SK-N-SH (cell line): ENCODE data around the gene MYMK. TPM values are rescaled to one million over a fixed set of nuclear protein-coding genes. Genes with fewer than 3 reads are reported as not detected.

ENCODE experiments used
- CTCF ChIA-PET: fragments of 300-600, 350-600 bp; formaldehyde crosslinking; extraction: SDS; loops from one replicate; lab custom pipeline; 2021; lab: Yijun Ruan, JAX
- POLR2A ChIA-PET: fragments of 350-600 bp; sonication (Branson Sonifier 250); formaldehyde crosslinking; extraction: SDS; loops from one replicate; lab custom pipeline; 2020; ENCODE audit warnings: antibody characterized with exemption, inconsistent platforms; lab: Yijun Ruan, JAX
- DNase-seq: peaks from one replicate; pipeline ENCODE4 v3.0.0; 2012
- H2AFZ ChIP-seq: fragments of 200-600 bp; sonication (generic); 2 replicates; pipeline ENCODE4 v1.8.1; 2016; ENCODE audit warnings: antibody characterized with exemption, mild to moderate bottlenecking, low read depth
- H3F3A ChIP-seq: fragments of 200-600 bp; sonication (generic); replicated peaks from 2 replicates; pipeline ENCODE3; 2016; ENCODE audit warnings: antibody characterized with exemption, mild to moderate bottlenecking; ENCODE audit not compliant: insufficient read depth
- H3K27ac ChIP-seq, 2 experiments: fragments of 200-500 bp in 1 of 2; fragments of 200-600 bp in 1 of 2; sonication (Bioruptor generic) in 1 of 2; sonication (generic), shearing (Covaris generic) in 1 of 2; 2 replicates each; pipeline versions ENCODE4 v1.5.1 to v1.6.1; 2014 to 2016; ENCODE audit warnings: low read depth in 2 of 2, inconsistent platforms in 1 of 2, low read length in 1 of 2, mild to moderate bottlenecking in 1 of 2, mixed read lengths in 1 of 2
- H3K27me3 ChIP-seq: fragments of 200-600 bp; sonication (generic), shearing (Covaris generic); 2 replicates; pipeline ENCODE4 v1.6.1; 2016; ENCODE audit warnings: mixed run types; ENCODE audit not compliant: insufficient read depth
- H3K36me3 ChIP-seq, 2 experiments: fragments of 200-500 bp in 1 of 2; fragments of 200-600 bp in 1 of 2; sonication (Bioruptor generic) in 1 of 2; sonication (generic) in 1 of 2; replicated peaks in 1 of 2; 2 replicates each; pipeline versions ENCODE3 to v1.5.1; 2014 to 2016; ENCODE audit warnings: low read length in 1 of 2, mild to moderate bottlenecking in 1 of 2; ENCODE audit not compliant: insufficient read depth in 2 of 2, control insufficient read depth in 1 of 2
- H3K4me1 ChIP-seq, 2 experiments: fragments of 200-500 bp in 1 of 2; fragments of 200-600 bp in 1 of 2; sonication (Bioruptor generic) in 1 of 2; sonication (generic), shearing (Covaris generic) in 1 of 2; 2 replicates each; pipeline versions ENCODE4 v1.5.1 to v1.6.1; 2014 to 2016; ENCODE audit warnings: low read depth in 1 of 2, low read length in 1 of 2, mixed run types in 1 of 2; ENCODE audit not compliant: insufficient read depth in 2 of 2, control insufficient read depth in 1 of 2
- H3K4me2 ChIP-seq: fragments of 200-600 bp; sonication (generic), shearing (Covaris generic); 2 replicates; pipeline ENCODE4 v1.6.1; 2017; ENCODE audit warnings: mixed run types
- H3K4me3 ChIP-seq, 2 experiments: fragments of 200-500 bp in 1 of 2; fragments of 200-600 bp in 1 of 2; sonication (Bioruptor generic) in 1 of 2; sonication (generic), shearing (Covaris generic) in 1 of 2; 2 replicates each; pipeline versions ENCODE4 v1.5.1 to v1.8.1; 2014 to 2016; ENCODE audit warnings: low read depth in 2 of 2, inconsistent platforms in 1 of 2, low read length in 1 of 2, mild to moderate bottlenecking in 1 of 2, mixed read lengths in 1 of 2, moderate library complexity in 1 of 2
- H3K79me2 ChIP-seq: fragments of 200-600 bp; sonication (generic); 2 replicates; pipeline ENCODE4 v1.8.1; 2017; ENCODE audit warnings: mild to moderate bottlenecking; ENCODE audit not compliant: insufficient read depth
- H3K9ac ChIP-seq: fragments of 200-600 bp; sonication (generic); 2 replicates; pipeline ENCODE4 v1.6.1; 2017; ENCODE audit warnings: mixed run types
- H3K9me2 ChIP-seq: fragments of 200-600 bp; sonication (generic); 2 replicates; pipeline ENCODE4 v1.6.1; 2017; ENCODE audit warnings: mixed run types
- H3K9me3 ChIP-seq: fragments of 200-600 bp; sonication (generic); 2 replicates; pipeline ENCODE4 v1.6.1; 2017; ENCODE audit warnings: mixed run types, mild to moderate bottlenecking, moderate library complexity
- H4K20me1 ChIP-seq: fragments of 200-600 bp; sonication (generic); 2 replicates; pipeline ENCODE4 v1.6.1; 2017; ENCODE audit warnings: mild to moderate bottlenecking, mixed run types; ENCODE audit not compliant: insufficient read depth
- CHD2 ChIP-seq: fragments of 150-350 bp; IDR thresholded peaks from 2 replicates; pipeline ENCODE4 v1.6.1; 2018; ENCODE audit warnings: low read length; ENCODE audit not compliant: partially characterized antibody
- CTCF ChIP-seq: fragments of 200-600 bp; sonication (generic); IDR thresholded peaks from 2 replicates; pipeline ENCODE4 v1.6.1; 2017; ENCODE audit warnings: antibody characterized with exemption, mild to moderate bottlenecking, moderate library complexity
- ELF1 ChIP-seq: IDR thresholded peaks from 2 replicates; pipeline ENCODE4 v1.4.0; 2012
- FOXJ3 ChIP-seq: sonication (generic); formaldehyde crosslinking; IDR thresholded peaks from 2 replicates; pipeline ENCODE4 v1.5.1; 2020; ENCODE audit warnings: mild to moderate bottlenecking, missing genetic modification reagents
- GABPA ChIP-seq: IDR thresholded peaks from 2 replicates; pipeline ENCODE4 v1.4.0; 2012; ENCODE audit warnings: low read depth, mild to moderate bottlenecking
- IRF3 ChIP-seq: fragments of 150-350 bp; IDR thresholded peaks from 2 replicates; pipeline ENCODE4 v1.6.1; 2016; ENCODE audit warnings: mild to moderate bottlenecking, low read depth, low read length
- MAX ChIP-seq: IDR thresholded peaks from 2 replicates; pipeline ENCODE4 v1.4.0; 2012; ENCODE audit warnings: low read depth
- MEF2A ChIP-seq: IDR thresholded peaks from 2 replicates; pipeline ENCODE4 v1.4.0; 2012; ENCODE audit warnings: low read depth, borderline replicate concordance
- NFIC ChIP-seq: IDR thresholded peaks from 2 replicates; pipeline ENCODE4 v1.4.0; 2012; ENCODE audit warnings: borderline replicate concordance
- PBX3 ChIP-seq: IDR thresholded peaks from 2 replicates; pipeline ENCODE4; 2012
- RCOR1 ChIP-seq: fragments of 150-350 bp; IDR thresholded peaks from 2 replicates; pipeline ENCODE4 v1.6.1; 2017; ENCODE audit warnings: antibody characterized with exemption, low read length
- REST ChIP-seq: IDR thresholded peaks from 2 replicates; pipeline ENCODE4 v1.6.1; 2012; ENCODE audit warnings: mild to moderate bottlenecking, low read depth, low read length, moderate library complexity
- SMC3 ChIP-seq: IDR thresholded peaks from 2 replicates; pipeline ENCODE4 v1.6.1; 2012; ENCODE audit warnings: low read depth, low read length, improper control_type of control experiment
- TCF12 ChIP-seq: IDR thresholded peaks from 2 replicates; pipeline ENCODE4 v1.4.0; 2012
- USF2 ChIP-seq: fragments of 150-350 bp; IDR thresholded peaks from 2 replicates; pipeline ENCODE4 v1.6.1; 2017; ENCODE audit warnings: antibody characterized with exemption, low read length, low read depth, borderline replicate concordance
- YY1 ChIP-seq: IDR thresholded peaks from 2 replicates; pipeline ENCODE4 v1.4.0; 2012; ENCODE audit warnings: low read depth, mild to moderate bottlenecking
- WGBS: methylation state at CpG from one replicate; pipeline ENCODE4 v1.1.6; 2017; ENCODE audit warnings: low lambda C conversion rate; 5-methylcytosine and 5-hydroxymethylcytosine counted together
- polyA plus RNA-seq, 3 experiments: library from polyadenylated mRNA; depleted of rRNA; stranded (reverse); fragments of >200 nt; gene quantifications; 2 replicates each; pipeline ENCODE4 v1.2.3, GENCODE V29; 2012

MYMK gene
- polyA plus RNA-seq, 1 of the 3 experiments (the other 2 are of a cell fraction) = not detected

- peak overlapping the region in 1 of 2 experiments; percentile 99; a peak in 2 of 4 replicates for H3K27ac ChIP-seq
- H3K9me2 ChIP-seq = no peaks in the 10 kb centered on the region
- peaks cover 4% of the 10 kb centered on the region for H3F3A ChIP-seq
- no peaks in the 10 kb centered on the region for H3K9me3 ChIP-seq
- CTCF ChIA-PET = no interaction called here
- H3K36me3 ChIP-seq = no peaks in the 10 kb centered on the region
- DNase-seq = no peak
- H3K4me3 ChIP-seq = no peak overlapping the region
- no peaks in the 10 kb centered on the region for H3K79me2 ChIP-seq
- TF ChIP-seq ELF1 (no peak), MAX (no peak), FOXJ3 (CRISPR knock-in tag) (no peak), MEF2A (no peak), PBX3 (no peak), REST (no peak), USF2 (no peak), SMC3 (no peak), CTCF (no peak), CHD2 (no peak), NFIC (no peak), TCF12 (no peak), GABPA (no peak), YY1 (no peak), IRF3 (no peak), RCOR1 (no peak)
- H2AFZ ChIP-seq = no peak overlapping the region
- no peaks in the 10 kb centered on the region for H4K20me1 ChIP-seq
- POLR2A ChIA-PET = interaction anchor here (3.4 kb wide), 1 partner anchor 18 kb away, joined by 37 read pairs; the partner anchor contains the start of gene ADAMTSL2
- 51% methylated on average over 8 of the region's 11 CpGs for WGBS
- H3K4me2 ChIP-seq = no peak overlapping the region
- peaks cover 0 to 75% of the 10 kb centered on the region in 2 experiments; a peak in 2 of 4 replicates for H3K4me1 ChIP-seq
- H3K9ac ChIP-seq = no peak overlapping the region
- no peaks in the 10 kb centered on the region for H3K27me3 ChIP-seq
Observed at GRCh38 chr9:133516256-133516960, 8.4 kb downstream of the MYMK start.
